Heart left ventricle (tissue), 16 donors: ENCODE data around the gene VAMP2. TPM values are rescaled to one million over a fixed set of nuclear protein-coding genes. Genes with fewer than 3 reads are reported as not detected.

ENCODE experiments used
- ATAC-seq, 4 donors: fragments of 200-7000 bp; cut with Tn5 transposase; one replicate each; pipeline ENCODE4 v1.9.1; 2020 to 2022; ENCODE audit warnings: moderate library complexity in 4 of 4, mild to moderate bottlenecking in 3 of 4, moderate number of reproducible peaks in 1 of 4
- DNase-seq, 5 donors: peaks; one replicate each; pipeline ENCODE4 v3.0.0-alpha.2; 2020
- H3K27ac ChIP-seq, 12 donors: fragments of 200-600 bp; sonication (generic) in 4 of 12; one replicate each; pipeline versions ENCODE4 v1.5.0 to v1.8.0; 2016 to 2022; ENCODE audit warnings: mild to moderate bottlenecking in 2 of 12
- H3K27me3 ChIP-seq, 9 donors: fragments of 200-600 bp; sonication (generic) in 2 of 9; one replicate each; pipeline versions ENCODE4 v1.5.1 to v1.8.0; 2016 to 2022; ENCODE audit warnings: mild to moderate bottlenecking in 3 of 9
- H3K36me3 ChIP-seq, 9 donors: fragments of 200-600 bp; sonication (generic) in 2 of 9; one replicate each; pipeline versions ENCODE4 v1.5.0 to v1.8.0; 2018 to 2022; ENCODE audit warnings: mild to moderate bottlenecking in 2 of 9
- H3K4me1 ChIP-seq, 12 donors: fragments of 200-600 bp; sonication (generic) in 4 of 12; one replicate each; pipeline versions ENCODE4 v1.5.0 to v1.8.0; 2016 to 2022; ENCODE audit warnings: mild to moderate bottlenecking in 3 of 12
- H3K4me3 ChIP-seq, 12 donors: fragments of 200-600 bp; sonication (generic) in 4 of 12; one replicate each; pipeline versions ENCODE4 v1.5.0 to v1.8.0; 2017 to 2022; ENCODE audit warnings: mild to moderate bottlenecking in 9 of 12, moderate library complexity in 4 of 12
- H3K9me3 ChIP-seq, 12 donors: fragments of 200-600 bp; sonication (generic) in 4 of 12; one replicate each; pipeline versions ENCODE4 v1.5.0 to v1.8.0; 2016 to 2022; ENCODE audit warnings: mild to moderate bottlenecking in 1 of 12
- POLR2A ChIP-seq, 2 donors: fragments of 450-650 bp; IDR thresholded peaks; one replicate each; pipeline ENCODE4 v1.6.1; 2017; ENCODE audit warnings: antibody characterized with exemption in 2 of 2, mild to moderate bottlenecking in 2 of 2, moderate library complexity in 2 of 2
- WGBS, 4 donors: extraction: QIAGEN DNeasy Blood & Tissue Kit in 2 of 4; methylation state at CpG; one replicate each; pipeline versions ENCODE4 v1.1.5 to v1.1.7; 2013 to 2018; 5-methylcytosine and 5-hydroxymethylcytosine counted together
- intact Hi-C, 10 donors: fragments of 100-400 bp; cut with DNase I; formaldehyde crosslinking; loops; one replicate each; pipeline versions ENCODE4 v1.11.1 to v1.14.2; 2022
- polyA plus RNA-seq, 2 donors: library from polyadenylated mRNA; stranded (reverse); fragments of 200-250 nt; gene quantifications; one replicate each; pipeline ENCODE4 v1.2.3, GENCODE V29; 2013
- total RNA-seq, 9 donors: library from RNA; depleted of rRNA in 2 of 9; stranded (reverse); fragments of >200 nt in 2 of 9; fragmentation: NEBNext Ultra II Directional in 3 of 9; extraction: Animal tissue kit (Norgen Biotek cat#: 25700) in 3 of 9; gene quantifications; one replicate each; pipeline versions ENCODE4 v1.1.0 to v1.2.4, GENCODE V29; 2016 to 2023
- TF ChIP-seq, protein P1 (sequence below), 12 donors: fragments of 200-600 bp; sonication (generic) in 4 of 12; IDR thresholded peaks; one replicate each; pipeline versions ENCODE4 v1.5.0 to v1.8.0; 2018 to 2022; ENCODE audit warnings: antibody characterized with exemption in 12 of 12, mild to moderate bottlenecking in 5 of 12
- donor health status: ischemic (EF 13 %, LVEDD 7.1; RV severe dilation, severe dysfunction).
- donor health status: healthy with polysubstance abuse.
- donor health status: DM: no; HTN: yes; CAD: no.
- donor health status: DM: no; HTN: no; CAD: no.
- donor health status: ischemic (EF 25% LVEDD 6.9; RV normal size, moderate dysfunction).
- donor health status: ischemic (EF 25% LVEDD 5.7; RV mildly dilated, moderate dysfunction).
- donor health status: healthy.
- donor health status: DM: yes; HTN: yes; CAD: no.
- donor health status: ischemic (EF 35%, LVEDD 5.7; RV mildly dilated, moderate dysfunction).
- donor health status: nonischemic (EF 11% LVEDD 7.7; RV severe dilation, severe dysfunction).
- donor health status: DM: yes; HTN: yes; CAD: no.
- donor health status: PGD.
- donor health status: ischemic (EF 29% LVEDD 5.4; RV normal size, mild dysfunction).
- donor health status: nonischemic (EF 23%, LVEDD 6.1; RV moderate dilation, normal function).

Gene VAMP2
- total and polyA plus RNA-seq, 11 donors: 21.5 to 67.2 (median 50.6) TPM

DNA sequence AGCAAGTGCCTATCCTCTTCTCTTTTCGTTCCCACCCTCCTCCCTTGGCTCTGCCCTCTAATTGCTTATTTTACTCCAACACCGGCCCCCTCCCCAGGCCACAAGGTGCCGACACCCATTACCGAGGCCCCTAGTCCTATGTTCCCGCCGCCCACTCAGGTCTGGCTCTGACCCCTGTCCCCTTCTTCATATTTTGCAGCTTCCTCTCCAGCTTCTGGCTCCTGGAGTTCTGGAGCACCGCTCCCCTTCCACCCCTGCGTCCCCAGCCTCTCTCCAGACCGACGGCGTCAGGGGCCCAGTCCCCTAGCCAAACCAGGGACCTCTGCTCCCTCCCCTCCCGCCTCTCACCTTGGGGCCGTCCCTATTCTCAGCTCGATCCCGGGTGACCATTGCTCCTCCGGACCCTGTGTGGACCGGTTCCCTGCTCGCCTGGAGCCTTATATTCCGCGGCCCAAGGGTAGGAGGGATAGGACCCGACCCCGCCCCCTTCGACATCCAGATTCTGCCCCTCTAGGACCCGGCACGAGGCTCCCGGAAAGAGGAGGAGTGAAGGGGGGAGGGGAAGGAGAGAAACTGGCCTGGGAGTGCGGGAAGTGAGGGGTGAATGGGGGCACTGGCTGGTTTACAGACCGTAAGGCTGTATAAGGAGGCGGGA lies 38.9 kb downstream of the VAMP2 start, which contains the start of gene HES7:
Gene HES7 (minus strand): TSS at position 412 of the 655 bp plus-strand sequence. CDS start 22 bp downstream, at position 390.
- Histone ChIP-seq H3K36me3 (no peaks in the 10 kb centered on the region), H3K27ac (peak within 1 kb of the TSS in 4 of 12 donors; percentile 10 to 49 (median 27)), H3K4me3 (peak within 1 kb of the TSS; percentile 34 to 79 (median 68)), H3K4me1 (peaks cover 7 to 77% (median 56%) of the 10 kb centered on the region in 12 donors), H3K27me3 (peaks cover 0 to 56% (median 0%) of the 10 kb centered on the region in 9 donors), H3K9me3 (no peaks in the 10 kb centered on the region)
- TF ChIP-seq, protein P1, sequence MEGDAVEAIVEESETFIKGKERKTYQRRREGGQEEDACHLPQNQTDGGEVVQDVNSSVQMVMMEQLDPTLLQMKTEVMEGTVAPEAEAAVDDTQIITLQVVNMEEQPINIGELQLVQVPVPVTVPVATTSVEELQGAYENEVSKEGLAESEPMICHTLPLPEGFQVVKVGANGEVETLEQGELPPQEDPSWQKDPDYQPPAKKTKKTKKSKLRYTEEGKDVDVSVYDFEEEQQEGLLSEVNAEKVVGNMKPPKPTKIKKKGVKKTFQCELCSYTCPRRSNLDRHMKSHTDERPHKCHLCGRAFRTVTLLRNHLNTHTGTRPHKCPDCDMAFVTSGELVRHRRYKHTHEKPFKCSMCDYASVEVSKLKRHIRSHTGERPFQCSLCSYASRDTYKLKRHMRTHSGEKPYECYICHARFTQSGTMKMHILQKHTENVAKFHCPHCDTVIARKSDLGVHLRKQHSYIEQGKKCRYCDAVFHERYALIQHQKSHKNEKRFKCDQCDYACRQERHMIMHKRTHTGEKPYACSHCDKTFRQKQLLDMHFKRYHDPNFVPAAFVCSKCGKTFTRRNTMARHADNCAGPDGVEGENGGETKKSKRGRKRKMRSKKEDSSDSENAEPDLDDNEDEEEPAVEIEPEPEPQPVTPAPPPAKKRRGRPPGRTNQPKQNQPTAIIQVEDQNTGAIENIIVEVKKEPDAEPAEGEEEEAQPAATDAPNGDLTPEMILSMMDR (IDR thresholded peaks at IDR 0.05): no peak
- TF ChIP-seq POLR2A (IDR thresholded peaks at IDR 0.05): no peak
- intact Hi-C loops: loop anchor here in 9 of 10 donors (1.0 to 10.0 kb wide), 9 partner anchors 33 to 171 kb away; partner anchors contain the start of genes VAMP2 (in 3 of the 9) and SLC25A35 (in 2 of the 9)
- WGBS, 4 donors: 1 to 4% (median 2%) methylated on average over 27 to 29 of the region's 29 CpGs
- DNase-seq (peak in 1 of 5 donors; percentile 33), ATAC-seq (no peak)

DNA sequence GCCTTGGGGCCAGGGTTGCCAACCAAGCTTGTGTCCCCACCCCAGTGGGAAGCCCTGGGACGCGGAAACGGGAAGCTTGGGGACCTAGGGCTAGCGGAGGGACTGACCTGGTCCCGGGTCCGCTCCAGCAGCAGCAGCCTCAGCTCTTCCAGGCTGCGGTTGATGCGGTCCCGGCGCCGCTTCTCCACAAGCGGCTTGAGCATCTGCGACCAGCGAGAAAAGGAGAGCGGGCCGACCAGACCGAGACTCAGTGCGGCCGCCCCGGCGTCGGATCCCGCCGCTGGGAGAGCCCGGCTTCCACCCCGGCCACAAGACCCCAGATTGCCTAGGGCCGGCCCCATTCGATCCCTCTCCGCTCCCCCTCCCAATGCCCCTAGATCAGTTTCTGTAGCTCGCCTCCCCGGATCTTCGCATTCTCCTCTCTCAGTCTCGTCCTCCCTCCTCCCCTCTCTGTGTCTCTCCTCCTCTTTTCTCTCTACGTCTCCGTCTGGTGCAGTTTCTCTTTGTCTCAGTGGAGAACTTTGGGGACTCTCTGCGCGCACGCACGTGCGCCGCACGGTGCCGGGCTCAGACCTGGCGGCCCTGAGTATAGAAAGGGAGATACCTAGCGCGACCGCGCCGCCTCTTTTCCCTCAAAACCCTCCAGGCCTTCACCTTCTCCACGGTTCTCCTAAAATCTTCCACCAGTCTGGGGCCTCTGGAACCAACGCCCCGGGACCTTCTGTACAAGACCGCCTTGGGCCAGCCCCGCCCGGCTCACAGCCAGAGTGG lies 39.6 kb downstream of the VAMP2 start:
- Histone ChIP-seq H3K36me3 (no peaks in the 10 kb centered on the region), H3K27me3 (peaks cover 0 to 51% (median 0%) of the 10 kb centered on the region in 9 donors), H3K4me3 (peak overlapping the region; percentile 34 to 79 (median 66)), H3K27ac (peak overlapping the region in 4 of 12 donors; percentile 10 to 49 (median 27)), H3K9me3 (no peaks in the 10 kb centered on the region), H3K4me1 (peaks cover 7 to 83% (median 61%) of the 10 kb centered on the region in 12 donors)
- no peak for ATAC-seq
- intact Hi-C loops: loop anchor here in 9 of 10 donors (2.0 to 10.0 kb wide), 8 partner anchors 34 to 172 kb away; partner anchors contain the start of genes VAMP2 (in 3 of the 9) and SLC25A35 (in 2 of the 9)
- peak in 1 of 5 donors; percentile 23 for DNase-seq
- TF ChIP-seq, protein P1 (IDR thresholded peaks at IDR 0.05): no peak
- TF ChIP-seq POLR2A (IDR thresholded peaks at IDR 0.05): no peak
- WGBS, 4 donors: 0 to 2% (median 1%) methylated on average over 44 to 55 of the region's 55 CpGs

DNA sequence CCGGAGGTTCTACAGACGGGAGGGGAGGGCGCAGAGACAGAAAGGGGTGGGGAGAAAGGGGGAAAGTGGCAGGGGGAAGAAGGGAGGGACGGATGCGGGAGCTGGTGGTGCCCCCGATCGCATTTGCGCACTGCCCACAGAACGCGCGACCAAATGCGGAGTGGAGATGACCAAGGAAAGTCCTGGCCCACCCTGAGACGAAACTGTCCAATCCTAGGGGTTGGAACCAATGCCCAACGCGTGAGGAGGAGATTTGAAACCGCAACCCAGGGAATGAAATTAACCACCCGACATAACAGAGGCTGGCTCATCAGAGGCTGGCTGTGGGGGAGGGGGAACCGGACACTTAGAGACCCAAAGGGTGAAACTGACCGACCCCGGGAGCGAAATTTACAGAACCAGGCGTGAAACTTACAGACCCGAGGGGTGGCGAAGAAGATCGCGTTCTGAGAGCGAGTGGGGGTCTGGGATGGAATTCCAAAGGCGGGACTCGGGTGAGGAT lies 40.3 kb downstream of the VAMP2 start:
- DNase-seq (peak in 1 of 5 donors; percentile 27), ATAC-seq (no peak)
- intact Hi-C loops: loop anchor here in 9 of 10 donors (2.0 to 10.0 kb wide), 8 partner anchors 35 to 172 kb away; partner anchors contain the start of genes VAMP2 (in 3 of the 9) and SLC25A35 (in 2 of the 9)
- WGBS, 4 donors: 0 to 1% (median 1%) methylated on average over 29 of the region's 29 CpGs
- peaks cover 7 to 89% (median 65%) of the 10 kb centered on the region in 12 donors for H3K4me1 ChIP-seq
- H3K27ac ChIP-seq: peak overlapping the region in 5 of 12 donors; percentile 10 to 56 (median 48)
- no peak for TF ChIP-seq POLR2A (IDR thresholded peaks at IDR 0.05)
- TF ChIP-seq, protein P1 (IDR thresholded peaks at IDR 0.05): no peak
- H3K36me3 ChIP-seq: no peaks in the 10 kb centered on the region
- peaks cover 0 to 48% (median 0%) of the 10 kb centered on the region in 9 donors for H3K27me3 ChIP-seq
- H3K9me3 ChIP-seq: no peaks in the 10 kb centered on the region
- peak overlapping the region; percentile 34 to 79 (median 66) for H3K4me3 ChIP-seq
